Measurements from ENCODE around the gene RCAN1.
"Not testable (repeated sequence)": the region's sequence is repeated elsewhere in the genome, so short reads cannot be mapped to it uniquely, and the experiment has no call there.

RCAN1 gene

DNA sequence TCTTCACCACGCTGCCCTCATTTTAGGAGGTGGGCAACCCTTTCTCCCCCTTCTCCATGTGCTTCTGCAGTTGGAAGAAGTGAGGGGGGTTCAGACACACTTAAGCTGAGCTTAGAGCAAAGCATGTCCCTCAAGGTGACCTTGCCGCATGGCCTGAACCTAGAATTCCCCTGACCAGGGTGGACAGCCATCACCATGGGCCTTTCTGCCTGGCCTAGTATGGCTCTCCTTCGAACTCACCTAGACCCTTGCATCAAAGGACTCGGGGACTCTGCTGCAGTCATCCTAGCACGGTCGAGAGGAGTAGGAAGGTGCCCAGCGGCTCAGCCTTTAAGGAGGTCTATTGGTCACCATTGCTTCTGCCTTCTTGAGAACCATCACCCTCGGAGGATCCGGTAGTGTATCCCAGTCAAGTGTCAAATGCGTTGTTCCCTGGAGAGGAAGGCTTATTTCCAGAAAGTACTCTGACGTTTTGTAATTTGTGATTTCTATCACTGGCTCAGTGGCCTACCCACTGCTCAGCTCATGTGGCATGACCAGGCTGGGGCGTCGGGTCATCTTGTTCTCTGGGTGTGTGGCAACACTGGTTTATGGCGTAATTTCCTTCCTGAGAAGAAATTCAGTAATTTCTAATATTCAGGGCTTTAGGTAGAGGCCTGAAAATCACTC, 103.0 kb downstream of the RCAN1 start, which contains the start of gene KCNE1:
KCNE1 (minus strand) TSS at position 424 of the 669 bp plus-strand sequence. CDS start 62,576 bp downstream, outside the sequence.
- DNase-seq: no peak

DNA sequence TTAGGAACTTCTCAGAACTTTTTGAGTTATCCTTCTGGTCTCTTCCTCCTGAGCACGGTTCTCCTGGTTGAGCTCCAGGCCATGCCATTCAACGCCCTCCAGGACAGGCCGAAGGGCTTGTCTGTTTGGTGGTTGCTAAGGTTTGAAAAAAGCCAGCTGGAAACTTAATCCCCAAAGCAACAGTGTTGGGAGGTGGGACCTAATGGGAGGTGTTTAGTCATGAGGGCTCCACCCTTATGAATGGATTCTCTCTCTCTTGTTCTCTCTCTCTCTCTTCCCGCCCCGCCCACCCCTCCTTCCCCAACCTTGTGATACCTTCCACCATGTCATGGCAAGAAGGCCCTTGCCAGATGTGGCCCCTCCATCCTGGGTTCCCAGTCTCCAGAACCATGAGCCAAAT, 103.7 kb downstream of the RCAN1 start:
- DNase-seq: no peak

DNA sequence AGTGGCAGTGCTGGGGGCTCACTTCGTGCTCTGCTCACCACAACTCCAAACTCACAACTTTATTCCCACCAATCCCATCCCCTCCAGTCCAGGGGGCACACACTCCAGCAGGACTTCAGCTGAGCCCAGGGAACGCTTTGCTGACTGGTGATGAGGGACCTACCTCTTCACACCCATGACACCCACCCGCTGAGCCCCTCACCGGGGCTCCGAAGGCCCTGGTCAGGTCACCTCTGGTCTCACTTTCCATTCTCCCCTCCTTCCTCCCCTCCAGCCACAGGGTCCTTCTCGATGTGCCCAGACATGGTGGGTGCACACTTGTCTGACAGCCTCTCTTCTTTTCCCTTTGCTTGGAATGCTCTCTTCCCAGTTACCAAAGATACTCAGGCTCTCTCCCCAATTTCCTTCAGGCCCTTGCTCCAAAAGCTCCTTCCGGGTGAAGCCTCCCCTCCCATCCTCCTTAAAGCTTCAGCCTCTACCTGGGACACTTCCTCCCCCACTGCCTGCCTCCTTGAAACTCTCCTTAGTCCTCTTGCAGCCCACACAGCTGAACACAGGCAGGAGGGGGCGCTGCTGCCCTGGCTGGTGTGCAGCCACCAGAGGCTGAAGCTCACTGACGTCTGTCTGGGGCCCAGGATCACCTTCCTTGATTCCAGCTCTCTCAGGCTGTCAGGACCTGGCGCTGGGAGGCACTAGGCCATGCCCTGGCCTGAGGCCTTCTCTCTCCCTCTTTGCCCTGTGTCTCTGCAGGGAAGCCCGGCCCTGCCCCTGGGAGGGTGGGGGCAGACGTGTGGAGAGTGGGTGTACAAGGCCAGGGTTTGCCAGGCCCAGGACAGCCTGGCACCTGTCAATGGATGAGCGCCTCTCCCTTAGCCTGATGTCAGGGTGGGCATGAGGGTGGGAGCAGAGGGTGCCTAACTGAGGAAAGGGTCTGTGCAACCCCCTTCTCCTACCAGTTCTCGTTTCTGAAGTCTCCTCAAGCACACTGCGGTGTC, 104.5 kb downstream of the RCAN1 start:
- DNase-seq: no peak

DNA sequence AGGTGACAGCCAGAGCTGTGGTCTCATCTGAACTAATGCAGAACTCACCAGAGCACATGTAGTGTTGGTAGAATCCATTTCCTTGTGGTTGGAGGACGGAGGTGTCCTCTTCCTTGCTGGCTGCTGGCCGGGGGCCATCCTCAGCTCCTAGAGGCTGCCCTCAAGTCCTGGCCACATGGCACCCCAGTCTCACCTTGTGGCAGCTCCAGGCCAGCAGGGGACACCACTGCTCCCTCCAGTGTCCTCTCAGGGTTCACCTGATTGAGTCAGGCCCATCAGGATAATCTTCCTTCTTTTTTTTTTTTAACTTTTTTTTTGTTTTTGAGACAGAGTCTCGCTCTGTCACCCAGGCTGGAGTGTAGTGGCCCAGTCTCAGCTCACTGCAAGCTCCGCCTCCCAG, 105.8 kb downstream of the RCAN1 start:
- no peak for DNase-seq

DNA sequence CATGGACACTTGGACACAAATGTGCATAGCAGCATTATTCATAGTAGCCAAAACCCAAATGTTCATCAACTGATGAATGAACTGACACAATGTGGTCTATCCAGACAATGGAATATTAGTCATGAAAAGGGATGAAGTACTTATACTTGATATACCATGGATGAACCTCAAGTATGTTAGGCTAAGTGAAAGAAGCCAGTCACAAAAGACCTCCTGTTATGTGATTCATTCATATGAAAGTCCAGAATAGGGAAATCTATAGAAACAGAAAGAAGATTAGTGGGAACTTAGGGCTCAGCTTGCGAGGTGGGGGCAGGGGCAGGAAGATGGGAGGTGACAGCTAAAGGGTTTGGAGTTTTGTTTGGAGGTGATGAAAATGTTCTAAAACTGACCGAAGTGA, 110.3 kb downstream of the RCAN1 start:
- no peak for DNase-seq

DNA sequence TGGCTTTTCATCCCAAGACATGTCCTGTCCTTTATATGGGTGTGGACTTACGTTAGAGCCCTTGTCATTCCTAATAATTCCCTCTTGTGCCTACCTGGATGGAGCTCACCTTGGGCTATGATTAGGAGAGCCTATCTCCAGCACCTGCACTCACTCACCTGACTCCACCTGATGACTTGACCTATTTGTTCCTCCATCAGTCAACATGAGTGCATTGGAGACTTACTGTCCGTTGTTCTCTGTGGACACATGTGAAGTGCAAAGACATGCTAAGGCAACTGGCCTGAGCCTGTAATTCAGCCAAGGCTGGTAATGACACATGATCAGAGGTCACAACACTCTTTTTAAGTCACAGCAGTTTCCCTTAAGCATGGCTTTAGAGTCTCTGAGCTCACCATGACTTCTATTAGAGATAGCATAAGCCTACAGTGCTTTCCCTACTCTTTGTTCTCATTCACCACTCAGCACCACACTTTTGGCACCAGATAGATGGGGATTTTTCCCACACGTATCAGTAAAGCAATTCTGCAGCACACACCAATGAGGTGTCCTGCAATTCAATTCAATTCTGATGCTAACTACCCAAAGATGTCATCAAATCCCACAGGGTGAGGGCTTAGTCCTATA, 112.3 kb downstream of the RCAN1 start:
- DNase-seq: no peak

DNA sequence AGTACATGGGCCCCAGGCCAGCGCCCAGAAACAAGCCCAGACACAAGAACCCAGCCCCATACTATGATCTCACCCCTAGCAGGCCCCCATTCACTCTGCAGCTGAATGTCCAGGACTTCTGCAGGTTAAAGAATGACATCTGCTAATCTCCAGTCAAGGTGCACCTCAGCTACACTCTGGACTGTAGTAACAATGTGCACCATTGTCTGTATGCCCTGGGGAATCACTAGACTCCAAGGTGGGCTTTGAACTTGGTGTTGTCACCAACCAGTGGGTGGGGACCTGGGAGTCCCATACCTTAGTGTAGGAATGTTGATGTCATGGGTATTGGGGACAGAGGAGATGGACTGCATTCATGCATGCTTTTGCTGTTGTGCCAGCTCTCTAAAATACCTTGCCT, 113.2 kb downstream of the RCAN1 start:
- DNase-seq: no peak

DNA sequence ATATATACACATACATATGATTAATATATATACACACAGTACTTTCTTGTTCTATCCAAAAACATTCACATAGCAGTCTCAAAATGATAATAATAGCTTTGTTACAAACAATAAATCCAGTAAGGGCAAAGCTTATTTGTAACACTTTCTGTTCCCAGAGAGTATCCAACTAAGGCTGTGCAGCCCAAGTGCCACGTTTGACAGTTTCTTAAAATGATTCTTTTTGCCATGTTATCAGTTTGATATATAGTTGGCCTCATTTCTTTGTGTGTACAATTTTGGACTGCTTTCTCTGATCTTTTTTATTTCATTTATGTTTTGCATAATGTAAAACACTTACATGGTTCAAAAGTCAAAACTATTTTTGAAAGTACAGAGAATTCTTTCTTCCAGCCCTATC, 114.7 kb downstream of the RCAN1 start:
- DNase-seq: no peak

DNA sequence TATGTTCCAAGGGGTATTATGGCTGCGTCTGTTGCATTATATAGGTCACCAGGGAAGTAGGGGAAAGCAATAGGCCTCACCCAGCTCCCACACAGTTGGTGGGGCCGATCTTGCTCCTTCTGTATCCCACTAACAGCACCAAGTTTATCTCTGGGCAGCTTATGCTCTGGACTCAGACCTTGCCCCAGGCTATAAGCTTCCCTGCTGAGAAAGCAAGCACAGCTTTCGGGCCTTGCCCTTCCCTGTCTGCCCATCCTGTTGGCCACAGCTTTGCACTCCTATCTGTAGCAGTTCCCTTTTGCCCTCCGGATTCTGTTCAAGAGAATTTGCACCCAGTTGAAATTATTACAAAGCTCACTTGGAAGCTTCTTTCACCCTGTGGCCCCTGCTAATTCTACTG, 115.8 kb downstream of the RCAN1 start:
- no peak for DNase-seq

DNA sequence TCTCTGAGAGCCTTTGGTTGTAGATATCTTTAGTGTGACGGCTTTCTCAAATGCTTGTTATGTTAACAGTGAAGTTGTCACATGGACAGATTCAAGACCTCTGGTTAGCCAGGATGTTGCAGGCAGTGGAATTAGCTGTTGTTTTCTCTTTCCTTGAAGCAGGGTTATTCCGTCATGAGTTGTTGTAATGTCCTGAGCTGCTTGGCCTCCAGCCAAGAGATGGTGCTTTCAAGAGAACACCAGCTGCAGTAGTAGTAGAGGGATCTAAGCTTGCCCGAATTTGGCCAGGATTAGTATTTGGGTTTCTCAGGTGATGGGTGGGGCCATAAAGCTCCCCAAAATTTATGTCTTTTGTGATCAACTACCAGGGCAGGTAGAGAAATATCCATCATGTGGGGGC, 116.3 kb downstream of the RCAN1 start:
- DNase-seq: no peak

DNA sequence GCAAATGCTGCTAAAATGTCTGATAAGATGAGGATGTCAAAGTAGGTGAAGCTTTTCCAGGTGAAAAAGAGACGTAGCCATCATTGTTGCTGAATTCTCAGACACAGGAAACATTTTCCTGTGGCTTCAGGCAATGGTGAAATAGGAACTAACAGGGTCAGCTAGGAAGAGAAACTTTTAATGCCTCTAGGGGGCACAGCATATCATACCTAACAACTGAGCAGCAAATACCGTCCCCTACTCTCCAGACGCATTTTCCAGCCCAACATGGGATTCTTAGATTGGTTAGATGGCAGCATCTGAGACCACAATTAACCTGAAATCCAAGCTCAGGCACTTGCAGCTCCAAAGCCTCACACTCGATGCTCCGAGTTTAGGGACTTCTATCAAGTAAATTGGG, 131.1 kb downstream of the RCAN1 start:
- DNase-seq: not testable (repeated sequence)

DNA sequence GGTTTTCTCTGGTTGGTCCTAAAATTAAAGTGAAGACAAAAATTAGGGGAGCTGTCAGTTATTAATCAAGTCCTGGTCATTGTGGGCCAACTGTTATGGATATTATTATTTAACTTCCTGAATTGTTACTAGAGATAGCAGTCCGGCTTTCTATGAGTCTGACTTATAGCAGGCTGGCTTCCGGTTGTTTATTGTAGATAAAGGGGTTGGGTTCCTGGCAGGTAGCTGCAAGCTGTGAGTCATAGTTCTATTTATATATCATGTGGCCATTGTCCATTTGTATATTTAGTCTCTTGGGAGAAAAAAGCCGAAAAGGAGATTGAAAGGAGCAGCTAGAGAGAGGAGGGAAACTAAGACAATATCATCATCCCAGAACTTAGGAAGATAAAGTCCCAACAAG, 131.5 kb downstream of the RCAN1 start:
- not testable (repeated sequence) for DNase-seq

DNA sequence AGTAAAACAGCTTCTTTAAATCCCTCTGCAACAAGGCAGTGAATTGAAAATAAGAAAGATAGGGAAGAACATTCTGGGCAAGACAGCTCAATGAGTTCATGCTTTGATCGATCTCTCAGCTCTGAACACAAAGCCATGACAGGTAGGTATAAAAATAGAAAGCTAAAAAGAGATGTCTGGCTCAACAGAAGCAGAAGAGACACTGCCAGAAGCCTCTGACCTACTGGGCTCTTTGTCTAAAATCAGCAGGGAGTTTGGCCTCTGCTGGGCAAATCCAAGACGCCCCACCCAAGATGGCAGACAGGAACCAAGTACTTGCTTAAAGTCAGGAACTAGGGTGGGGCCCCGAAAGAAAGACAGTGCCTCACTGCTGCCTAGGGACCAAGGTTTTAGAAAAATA, 147.6 kb downstream of the RCAN1 start:
- DNase-seq: not testable (repeated sequence)
